ENCODE results near the gene SPAG5. TPM values are rescaled to one million over a fixed set of nuclear protein-coding genes. Genes with fewer than 3 reads are reported as not detected.

SPAG5 gene
- total and polyA plus RNA-seq, 8 donors = 9.5 to 91.5 (median 51.6) TPM

DNA sequence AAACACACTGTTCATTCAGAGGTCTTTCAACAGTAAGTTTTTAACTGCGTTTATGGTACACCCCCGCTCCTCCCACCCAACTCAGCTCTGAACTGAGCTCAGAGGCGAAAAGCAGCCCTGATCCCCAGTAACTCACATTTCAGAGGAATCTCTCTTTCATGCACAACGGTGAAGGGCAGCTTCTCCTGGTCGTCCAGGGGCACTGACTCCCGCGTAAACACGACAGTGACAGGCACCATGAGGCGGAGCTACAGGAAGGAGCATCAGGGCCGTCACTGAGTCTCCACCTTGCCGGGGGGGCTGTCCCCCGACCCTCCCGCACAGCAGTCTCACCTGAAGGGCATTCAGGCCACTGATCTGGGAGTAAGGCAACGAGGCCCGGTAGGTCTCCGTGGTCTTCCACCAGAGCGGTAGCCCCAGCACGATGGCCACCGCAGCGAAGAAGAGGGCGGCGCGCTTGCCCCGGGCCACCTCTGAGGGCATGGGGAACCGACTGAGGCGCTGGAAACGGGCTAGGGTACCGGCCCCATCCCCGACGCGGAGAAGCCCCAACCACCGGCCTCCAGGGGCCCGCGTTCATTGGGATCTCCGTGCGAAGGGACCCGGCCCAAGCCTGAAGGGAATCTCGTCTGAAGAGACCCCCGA, 28.0 kb downstream of the SPAG5 start:
- Histone ChIP-seq H3K9me3 (no peaks in the 10 kb centered on the region), H3K27me3 (no peaks in the 10 kb centered on the region), H3K36me3 (peaks cover 0 to 4% of the 10 kb centered on the region in 2 donors), H3K4me3 (peak overlapping the region; percentile 98 to 99), H3K4me1 (peaks cover 7 to 49% of the 10 kb centered on the region in 2 donors), H3K27ac (peak overlapping the region; percentile 55 to 83)
- intact Hi-C loops (cut with DNase I) = no loop called here
- ATAC-seq (peak; percentile 64), DNase-seq (peak in 2 of 4 donors; percentile 44 to 85)
- TF ChIP-seq, protein P1, sequence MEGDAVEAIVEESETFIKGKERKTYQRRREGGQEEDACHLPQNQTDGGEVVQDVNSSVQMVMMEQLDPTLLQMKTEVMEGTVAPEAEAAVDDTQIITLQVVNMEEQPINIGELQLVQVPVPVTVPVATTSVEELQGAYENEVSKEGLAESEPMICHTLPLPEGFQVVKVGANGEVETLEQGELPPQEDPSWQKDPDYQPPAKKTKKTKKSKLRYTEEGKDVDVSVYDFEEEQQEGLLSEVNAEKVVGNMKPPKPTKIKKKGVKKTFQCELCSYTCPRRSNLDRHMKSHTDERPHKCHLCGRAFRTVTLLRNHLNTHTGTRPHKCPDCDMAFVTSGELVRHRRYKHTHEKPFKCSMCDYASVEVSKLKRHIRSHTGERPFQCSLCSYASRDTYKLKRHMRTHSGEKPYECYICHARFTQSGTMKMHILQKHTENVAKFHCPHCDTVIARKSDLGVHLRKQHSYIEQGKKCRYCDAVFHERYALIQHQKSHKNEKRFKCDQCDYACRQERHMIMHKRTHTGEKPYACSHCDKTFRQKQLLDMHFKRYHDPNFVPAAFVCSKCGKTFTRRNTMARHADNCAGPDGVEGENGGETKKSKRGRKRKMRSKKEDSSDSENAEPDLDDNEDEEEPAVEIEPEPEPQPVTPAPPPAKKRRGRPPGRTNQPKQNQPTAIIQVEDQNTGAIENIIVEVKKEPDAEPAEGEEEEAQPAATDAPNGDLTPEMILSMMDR (IDR thresholded peaks at IDR 0.05) = no peak

DNA sequence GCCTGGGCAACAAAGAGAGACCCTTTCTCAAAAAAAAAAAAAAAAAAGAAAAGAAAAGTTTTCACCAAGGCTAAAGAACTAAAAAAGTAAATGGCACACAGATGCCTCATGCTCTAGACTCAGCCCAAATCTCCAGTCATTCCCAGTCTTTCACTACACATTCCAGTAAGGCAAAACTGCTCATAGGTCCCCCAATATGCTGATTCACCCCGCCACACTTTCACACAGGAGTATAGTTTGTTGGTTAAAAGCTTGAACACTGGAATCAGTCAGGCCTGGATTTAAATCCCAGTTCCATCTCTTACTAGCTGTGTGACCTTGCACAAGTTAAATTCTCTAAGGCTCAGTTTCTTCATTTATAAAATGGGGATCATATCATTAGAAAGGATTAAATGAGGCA, 29.4 kb downstream of the SPAG5 start:
- no peaks in the 10 kb centered on the region for H3K27me3 ChIP-seq
- TF ChIP-seq, protein P1 (IDR thresholded peaks at IDR 0.05) = no peak
- no peaks in the 10 kb centered on the region for H3K9me3 ChIP-seq
- H3K36me3 ChIP-seq = peaks cover 0 to 4% of the 10 kb centered on the region in 2 donors
- peaks cover 7 to 56% of the 10 kb centered on the region in 2 donors for H3K4me1 ChIP-seq
- intact Hi-C loops (cut with DNase I) = no loop called here
- no peak for ATAC-seq
- H3K4me3 ChIP-seq = peak overlapping the region in 1 of 2 donors; percentile 99
- no peak for DNase-seq
- H3K27ac ChIP-seq = no peak overlapping the region

DNA sequence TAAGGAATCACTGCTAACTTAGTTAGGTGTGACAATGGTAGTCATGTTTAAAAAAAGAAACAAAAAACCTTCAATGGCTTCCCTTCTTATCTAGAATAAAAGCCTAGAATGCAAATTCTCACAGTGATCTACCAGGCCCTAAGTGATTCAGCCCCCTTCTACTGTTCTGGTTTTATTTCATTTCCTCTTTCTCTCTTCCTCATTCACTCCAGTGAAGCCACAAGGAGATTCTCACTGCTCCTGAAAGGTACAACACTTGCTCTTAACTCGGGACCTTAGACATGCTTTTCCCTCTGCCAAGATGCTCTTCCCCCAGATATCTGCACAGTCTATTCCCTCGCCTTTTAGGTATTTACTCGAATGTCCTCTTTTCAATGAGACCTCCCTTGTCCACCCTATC, 31.2 kb downstream of the SPAG5 start:
- peaks cover 0 to 19% of the 10 kb centered on the region in 2 donors for H3K36me3 ChIP-seq
- H3K27ac ChIP-seq = peak overlapping the region in 1 of 2 donors; percentile 16
- TF ChIP-seq, protein P1 (IDR thresholded peaks at IDR 0.05) = no peak
- H3K27me3 ChIP-seq = no peaks in the 10 kb centered on the region
- no peaks in the 10 kb centered on the region for H3K9me3 ChIP-seq
- intact Hi-C loops (cut with DNase I) = no loop called here
- no peak for DNase-seq
- no peak overlapping the region for H3K4me3 ChIP-seq
- no peak for ATAC-seq
- peaks cover 7 to 56% of the 10 kb centered on the region in 2 donors for H3K4me1 ChIP-seq

DNA sequence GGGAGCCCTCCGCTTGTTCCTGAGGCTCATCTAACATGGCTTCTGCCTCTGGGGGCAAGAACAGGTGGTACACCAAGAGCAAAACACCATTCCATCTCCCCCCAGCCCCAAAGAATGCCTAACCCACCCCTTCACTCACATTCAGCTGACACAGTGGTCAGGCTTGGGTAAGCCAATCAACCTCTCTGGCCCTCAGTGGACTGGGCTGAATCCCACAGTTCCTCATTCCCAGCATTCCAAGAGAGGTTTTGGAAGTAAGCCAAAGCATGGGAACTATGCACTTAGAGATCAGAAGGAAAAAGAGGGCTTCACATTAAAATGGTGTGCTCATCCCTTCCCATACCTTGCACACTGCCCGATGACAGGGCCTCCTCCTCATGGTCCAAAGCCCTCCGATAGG, 35.4 kb downstream of the SPAG5 start:
- no peak for DNase-seq
- H3K4me3 ChIP-seq = no peak overlapping the region
- H3K9me3 ChIP-seq = no peaks in the 10 kb centered on the region
- intact Hi-C loops (cut with DNase I) = no loop called here
- H3K4me1 ChIP-seq = peaks cover 0 to 24% of the 10 kb centered on the region in 2 donors
- peaks cover 0 to 60% of the 10 kb centered on the region in 2 donors for H3K36me3 ChIP-seq
- H3K27me3 ChIP-seq = no peaks in the 10 kb centered on the region
- peak; percentile 67 for ATAC-seq
- TF ChIP-seq, protein P1 (IDR thresholded peaks at IDR 0.05) = no peak
- no peak overlapping the region for H3K27ac ChIP-seq

DNA sequence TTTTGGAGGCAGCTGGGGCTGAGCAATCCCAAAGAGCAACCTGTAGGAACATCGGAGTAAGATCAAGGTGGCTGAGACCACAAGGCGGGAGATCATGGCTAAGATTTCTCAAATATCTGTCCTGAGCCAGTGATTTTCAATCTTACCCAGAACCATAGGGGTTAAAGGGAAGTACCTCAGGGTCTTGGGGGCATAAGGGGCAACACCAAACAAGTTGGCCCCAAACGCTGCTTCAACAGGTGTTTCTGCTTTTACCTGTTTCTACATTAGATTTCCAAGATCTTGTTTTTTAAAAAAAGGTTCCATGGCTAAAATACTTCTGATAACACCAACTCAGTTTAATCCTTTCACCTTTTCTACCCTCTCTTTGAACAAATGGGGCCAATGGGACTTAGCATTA, 43.8 kb downstream of the SPAG5 start:
- ATAC-seq = no peak
- H3K4me3 ChIP-seq = no peak overlapping the region
- no peak overlapping the region for H3K27ac ChIP-seq
- no peak for DNase-seq
- no peaks in the 10 kb centered on the region for H3K27me3 ChIP-seq
- H3K9me3 ChIP-seq = no peaks in the 10 kb centered on the region
- peaks cover 0 to 25% of the 10 kb centered on the region in 2 donors for H3K4me1 ChIP-seq
- TF ChIP-seq, protein P1 (IDR thresholded peaks at IDR 0.05) = no peak
- intact Hi-C loops (cut with DNase I) = no loop called here
- peaks cover 0 to 65% of the 10 kb centered on the region in 2 donors for H3K36me3 ChIP-seq

All from left lung (tissue), 10 donors.